Measurements from ENCODE around the gene TTC13.

GRCh38 chr1:230979389-230979716 is 692 bp upstream of the TTC13 start:
- TF ChIP-seq POLR2A (IDR thresholded peaks at IDR 0.05) = no peak
- TF ChIP-seq CTCF (IDR thresholded peaks at IDR 0.05) = no peak
- no peak for TF ChIP-seq POLR2AphosphoS5 (IDR thresholded peaks at IDR 0.05)
